ENCODE results near the gene PEX12. TPM values are rescaled to one million over a fixed set of nuclear protein-coding genes. Genes with fewer than 3 reads are reported as not detected.

The PEX12 gene
- total RNA-seq, 2 experiments from 2014 or later: 5.1 to 5.6 TPM

GRCh38 chr17:35596530-35597233, 18.3 kb upstream of the PEX12 start:
- Mint-ChIP-seq H3K36me3 (ENCODE audit: low read depth) (peaks cover 47% of the 10 kb centered on the region), H3K4me3 (no peak overlapping the region), H3K9me3 (no peaks in the 10 kb centered on the region), H3K27me3 (no peaks in the 10 kb centered on the region), H3K27ac (no peak overlapping the region), H3K4me1 (ENCODE audit: low read depth) (peaks cover 6% of the 10 kb centered on the region)
- CTCF ChIA-PET: interaction anchor here (1.0 kb wide), 1 partner anchor 8 kb away, joined by 3 read pairs; no protein-coding TSS in a partner anchor
- intact Hi-C loops (cut with micrococcal nuclease): no loop called here
- no peak for TF ChIP-seq CTCF (IDR thresholded peaks at IDR 0.05)
- DNase-seq (no peak), ATAC-seq (no peak)
- POLR2A ChIA-PET: interaction anchor here (0.8 kb wide), 1 partner anchor 14 kb away, joined by 4 read pairs; no protein-coding TSS in a partner anchor

DNA sequence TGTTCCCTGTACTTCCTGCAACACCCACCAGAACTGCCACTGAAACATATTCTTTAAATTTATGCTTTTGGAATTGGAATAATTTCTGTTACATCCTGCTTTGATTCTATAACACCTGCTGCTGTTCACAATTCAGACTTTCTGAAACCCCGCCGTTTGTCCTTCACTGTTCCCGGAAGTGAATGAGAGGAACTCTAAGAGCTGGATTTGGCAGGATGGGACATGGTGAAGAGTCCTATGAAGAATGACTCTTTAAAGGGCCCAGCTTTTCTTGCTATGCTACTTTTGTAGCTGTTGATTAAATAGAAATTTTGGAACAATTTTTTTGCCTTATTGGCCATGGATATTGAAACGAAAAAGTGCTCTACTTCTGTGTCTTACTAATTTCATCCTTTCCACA, 17.7 kb upstream of the PEX12 start:
- intact Hi-C loops (cut with micrococcal nuclease): no loop called here
- H3K36me3 Mint-ChIP-seq (ENCODE audit: low read depth): peaks cover 47% of the 10 kb centered on the region
- ChIA-PET POLR2A (interaction anchor here (0.8 kb wide), 2 partner anchors 9 to 13 kb away, joined by 4 read pairs; partner anchors contain the start of gene AP2B1), CTCF (interaction anchor here (1.5 kb wide), 1 partner anchor 17 kb away, joined by 3 read pairs; no protein-coding TSS in a partner anchor)
- ATAC-seq: no peak
- no peak overlapping the region for H3K4me3 Mint-ChIP-seq
- TF ChIP-seq CTCF (IDR thresholded peaks at IDR 0.05): no peak
- H3K4me1 Mint-ChIP-seq (ENCODE audit: low read depth): peaks cover 6% of the 10 kb centered on the region
- DNase-seq: no peak
- H3K27ac Mint-ChIP-seq: no peak overlapping the region
- H3K9me3 Mint-ChIP-seq: no peaks in the 10 kb centered on the region
- H3K27me3 Mint-ChIP-seq: no peaks in the 10 kb centered on the region

DNA sequence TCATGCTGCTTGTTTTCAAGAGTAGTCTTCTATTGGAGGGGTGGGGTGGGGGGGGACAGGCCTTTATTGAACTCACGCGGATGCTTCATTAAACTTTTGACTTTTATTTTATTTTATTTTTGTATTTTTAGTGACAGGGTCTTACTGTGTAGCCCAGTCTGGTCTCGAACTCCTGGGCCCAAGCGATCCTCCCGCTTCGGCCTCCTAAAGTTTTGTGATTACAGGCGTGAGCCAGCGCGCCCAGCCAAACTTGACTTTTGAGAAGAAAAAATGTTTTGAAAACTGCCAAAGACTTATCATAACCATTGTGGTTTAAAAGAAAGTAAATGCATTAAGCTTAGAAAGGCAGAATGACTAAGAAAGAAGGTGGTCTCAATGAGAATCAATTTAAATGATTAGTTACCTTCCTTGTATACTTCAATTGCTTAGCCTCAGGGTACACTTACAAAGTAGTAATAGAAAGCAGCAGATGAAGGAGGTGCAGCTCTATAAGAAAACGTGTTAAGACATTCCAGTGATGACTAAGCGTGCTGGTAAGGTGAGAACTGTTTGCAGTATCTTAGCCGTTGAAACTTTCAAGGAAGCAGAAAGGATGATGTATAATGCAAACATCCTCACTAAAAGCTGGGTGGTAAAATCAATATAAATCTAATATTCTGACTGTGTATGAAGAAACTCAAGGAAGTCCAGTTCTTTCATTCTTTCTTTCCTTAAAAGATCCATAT, 10.0 kb upstream of the PEX12 start:
- H3K27ac Mint-ChIP-seq: peak overlapping the region; percentile 99
- intact Hi-C loops (cut with micrococcal nuclease): loop anchor here (5.0 kb wide), 1 partner anchor 51 kb away; the partner anchor contains the start of gene SLFN12L
- POLR2A ChIA-PET: interaction anchor here (0.9 to 1.9 kb wide), 9 partner anchors 10 to 221 kb away, joined by 3 to 16 read pairs (median 4); partner anchors contain the start of genes PEX12 and TAF15
- peak overlapping the region; percentile 99 for H3K4me3 Mint-ChIP-seq
- CTCF ChIA-PET: interaction anchor here (1.0 to 1.7 kb wide), 10 partner anchors 9 to 417 kb away, joined by 3 to 9 read pairs (median 4); no protein-coding TSS in a partner anchor
- DNase-seq: peak; percentile 24
- peak; percentile 56 for ATAC-seq
- peaks cover 9% of the 10 kb centered on the region for H3K36me3 Mint-ChIP-seq (ENCODE audit: low read depth)
- no peaks in the 10 kb centered on the region for H3K9me3 Mint-ChIP-seq
- peaks cover 25% of the 10 kb centered on the region for H3K4me1 Mint-ChIP-seq (ENCODE audit: low read depth)
- no peaks in the 10 kb centered on the region for H3K27me3 Mint-ChIP-seq
- TF ChIP-seq CTCF (IDR thresholded peaks at IDR 0.05): no peak

DNA sequence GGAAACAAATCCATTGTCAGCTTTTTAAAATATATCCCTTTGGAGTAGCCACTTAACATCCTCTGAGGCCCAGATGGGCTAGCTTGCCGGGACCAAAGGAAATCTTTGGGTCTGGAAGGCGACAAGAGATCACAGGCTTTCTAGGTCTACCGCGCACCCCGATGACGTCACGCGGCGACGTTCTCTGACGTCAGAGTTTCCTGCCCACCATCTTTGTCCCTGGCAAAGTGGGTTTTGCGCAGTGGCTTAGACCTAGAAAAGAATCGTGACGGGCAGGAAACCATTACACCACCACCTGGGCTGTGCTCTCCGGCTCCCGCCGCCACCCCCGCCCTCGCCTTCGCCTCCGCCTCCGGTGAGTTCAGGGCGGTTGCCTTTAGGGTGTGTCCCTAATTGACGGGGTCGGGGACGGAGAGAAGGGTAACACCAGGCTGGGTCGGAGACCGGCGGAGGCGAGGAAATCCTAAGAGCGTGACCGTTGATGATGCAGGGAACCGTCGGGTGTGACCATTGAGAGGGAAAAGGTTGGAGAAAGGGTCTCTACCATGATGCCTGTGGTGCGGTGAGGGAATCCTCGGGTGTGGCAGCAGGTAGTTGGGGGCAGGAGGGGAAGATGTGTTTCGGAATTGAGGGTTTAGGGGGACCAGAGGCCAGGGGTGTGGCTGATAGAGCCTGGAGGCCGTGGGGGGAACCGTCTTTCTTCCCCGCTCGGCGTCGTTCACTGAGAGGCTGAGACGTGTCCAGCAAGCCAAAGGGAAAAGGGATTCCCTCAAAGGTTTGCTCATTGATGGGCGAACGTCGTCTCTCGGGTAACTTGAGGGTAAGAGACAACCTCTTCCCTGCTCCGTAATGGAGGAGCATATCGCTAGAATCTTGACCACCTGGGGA, 8.9 kb upstream of the PEX12 start, which contains the start of gene AP2B1:
Gene AP2B1 (plus strand): TSS at position 249 of the 888 bp plus-strand sequence. CDS start 6,709 bp downstream, outside the sequence.
- H3K36me3 Mint-ChIP-seq (ENCODE audit: low read depth): peaks cover 9% of the 10 kb centered on the region
- ATAC-seq (peak; percentile 95), DNase-seq (peak; percentile 96)
- intact Hi-C loops (cut with micrococcal nuclease): loop anchor here (5.0 kb wide), 1 partner anchor 50 kb away; the partner anchor contains the start of gene SLFN12L
- no peaks in the 10 kb centered on the region for H3K9me3 Mint-ChIP-seq
- ChIA-PET CTCF (interaction anchor here (1.0 to 1.9 kb wide), 5 partner anchors 9 to 177 kb away, joined by 4 to 6 read pairs (median 5); partner anchors contain the start of gene PEX12), POLR2A (interaction anchor here (0.8 to 1.8 kb wide), 9 partner anchors 8 to 100 kb away, joined by 3 to 15 read pairs (median 4); partner anchors contain the start of gene PEX12)
- no peaks in the 10 kb centered on the region for H3K27me3 Mint-ChIP-seq
- H3K4me3 Mint-ChIP-seq: peak within 1 kb of the TSS; percentile 99
- no peak for TF ChIP-seq CTCF (IDR thresholded peaks at IDR 0.05)
- H3K4me1 Mint-ChIP-seq (ENCODE audit: low read depth): peaks cover 22% of the 10 kb centered on the region
- H3K27ac Mint-ChIP-seq: peak within 1 kb of the TSS; percentile 99
